Tibial artery (tissue), 4 donors: Measurements from ENCODE around the gene MATN4.

Source experiments
- DNase-seq, 2 donors: peaks; one replicate each; pipeline ENCODE4 v3.0.0-alpha.2; 2019
- H3K27ac ChIP-seq, 2 donors: fragments of 200-600 bp; sonication (generic) in 1 of 2; 1 replicate in 1 of 2; 2 replicates in 1 of 2; pipeline ENCODE4 v1.5.1; 2018 to 2019; ENCODE audit warnings: mild to moderate bottlenecking in 1 of 2
- H3K27me3 ChIP-seq, 2 donors: fragments of 200-600 bp; sonication (generic) in 1 of 2; one replicate each; pipeline versions ENCODE4 v1.5.1 to v1.6.0; 2016 to 2019
- H3K36me3 ChIP-seq, 3 donors: fragments of 200-600 bp; sonication (generic) in 2 of 3; one replicate each; pipeline ENCODE4 v1.5.1; 2016 to 2019; ENCODE audit warnings: mild to moderate bottlenecking in 2 of 3
- H3K4me1 ChIP-seq, 4 donors: fragments of 200-600 bp; sonication (generic) in 2 of 4; 1 replicate in 3 of 4; 2 replicates in 1 of 4; pipeline ENCODE4 v1.5.1; 2016 to 2019
- H3K4me3 ChIP-seq, 2 donors: fragments of 200-600 bp; sonication (generic) in 1 of 2; 1 replicate in 1 of 2; 2 replicates in 1 of 2; pipeline ENCODE4 v1.5.1; 2018 to 2019; ENCODE audit warnings: mild to moderate bottlenecking in 2 of 2
- H3K9me3 ChIP-seq, 3 donors: fragments of 200-600 bp; sonication (generic) in 1 of 3; one replicate each; pipeline ENCODE4 v1.5.1; 2016 to 2019
- CTCF ChIP-seq, 2 experiments: fragments of 200-600 bp in 1 of 2; fragments of 450-650 bp in 1 of 2; IDR thresholded peaks; one replicate each; pipeline ENCODE4 v1.5.1; 2017 to 2019; ENCODE audit warnings: antibody characterized with exemption in 2 of 2, mild to moderate bottlenecking in 1 of 2, moderate library complexity in 1 of 2
- intact Hi-C: fragments of 100-400 bp; cut with DNase I; formaldehyde crosslinking; loops from one replicate; pipeline ENCODE4 v1.15.0; 2023; ENCODE audit warnings: low total_unique reads

MATN4 gene

DNA sequence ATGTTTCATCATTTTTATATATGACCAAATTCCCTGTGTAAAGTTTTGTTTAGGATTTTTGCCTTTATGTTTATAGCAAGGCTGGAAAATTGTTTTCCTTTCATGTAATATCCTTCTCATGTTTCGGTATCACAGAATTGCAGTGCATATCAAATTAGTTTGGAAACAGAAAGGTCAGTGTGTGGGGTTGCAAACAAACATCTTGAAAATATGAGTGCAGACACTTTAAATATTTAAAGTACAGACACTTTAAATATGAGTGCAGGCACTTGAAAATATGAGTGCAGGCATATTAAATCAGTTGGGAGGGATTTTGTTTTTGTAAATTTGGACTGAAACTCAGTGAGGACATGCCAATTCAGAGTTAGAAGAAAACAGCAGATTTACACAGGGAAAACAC is 60.2 kb downstream of the MATN4 start:
- H3K27me3 ChIP-seq: peaks cover 0 to 28% of the 10 kb centered on the region in 2 donors
- no peaks in the 10 kb centered on the region for H3K36me3 ChIP-seq
- no peaks in the 10 kb centered on the region for H3K4me1 ChIP-seq
- H3K27ac ChIP-seq: no peak overlapping the region
- H3K9me3 ChIP-seq: no peaks in the 10 kb centered on the region
- no peak overlapping the region for H3K4me3 ChIP-seq
- intact Hi-C loops: no loop called here
- DNase-seq: no peak
- TF ChIP-seq CTCF (IDR thresholded peaks at IDR 0.05): no peak

DNA sequence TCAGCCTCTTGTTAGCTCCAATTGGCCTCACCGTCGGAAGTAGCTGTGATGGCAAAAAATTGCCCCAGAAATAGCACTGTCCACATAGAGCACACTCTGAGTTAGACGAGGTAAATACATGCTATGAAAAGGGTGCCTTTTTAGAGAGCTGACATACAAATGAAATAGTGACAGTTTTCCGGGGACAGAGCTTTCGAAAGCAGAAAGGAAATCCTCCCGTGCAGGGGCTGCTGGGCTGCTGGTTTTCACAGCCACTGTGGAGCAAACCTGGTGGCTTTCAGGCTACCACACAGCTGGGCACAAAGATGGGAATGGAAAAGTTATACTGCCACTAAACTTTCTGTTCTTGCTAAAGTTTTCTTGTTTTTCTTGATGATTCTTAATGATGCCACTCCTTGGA is 62.0 kb downstream of the MATN4 start:
- no peak for DNase-seq
- TF ChIP-seq CTCF (IDR thresholded peaks at IDR 0.05): no peak
- intact Hi-C loops: no loop called here
- Histone ChIP-seq H3K9me3 (no peaks in the 10 kb centered on the region), H3K27ac (no peak overlapping the region), H3K4me3 (no peak overlapping the region), H3K36me3 (no peaks in the 10 kb centered on the region), H3K4me1 (no peaks in the 10 kb centered on the region), H3K27me3 (peaks cover 0 to 15% of the 10 kb centered on the region in 2 donors)
